Naive thymus-derived CD8-positive, alpha-beta T cell (primary cell): ENCODE measurements around the gene MINDY4. TPM values are rescaled to one million over a fixed set of nuclear protein-coding genes. Genes with fewer than 3 reads are reported as not detected.

ENCODE experiments used
- ATAC-seq, 2 donors: fragments of 150-1000 bp; cut with Tn5 transposase in 1 of 2; sonication (Bioruptor Pico), chemical (Tn5 transposase) in 1 of 2; 1 replicate in 1 of 2; 2 replicates in 1 of 2; pipeline ENCODE4 v1.10.0; 2021; ENCODE audit warnings: mild to moderate bottlenecking in 2 of 2, moderate library complexity in 2 of 2
- POLR2A ChIA-PET: fragments of 350-600 bp; sonication (Branson Sonifier 250); formaldehyde crosslinking; loops from one replicate; lab custom pipeline; 2021; ENCODE audit warnings: antibody characterized with exemption; lab: Charles Lee
- DNase-seq, 10 donors: peaks; one replicate each; pipeline versions ENCODE4 v3.0.0 to v3.0.0-alpha.2; 2020 to 2022
- H3K27ac Mint-ChIP-seq, 10 donors: one replicate each; pipeline ENCODE4 v1.8.0; 2020 to 2022; ENCODE audit warnings: mild to moderate bottlenecking in 10 of 10, mixed read lengths in 10 of 10, moderate library complexity in 4 of 10, inconsistent platforms in 1 of 10
- H3K27me3 Mint-ChIP-seq, 5 donors: one replicate each; pipeline ENCODE4 v1.8.0; 2021 to 2022; ENCODE audit warnings: mixed read lengths in 5 of 5
- H3K36me3 Mint-ChIP-seq, 3 donors: one replicate each; pipeline ENCODE4 v1.8.0; 2020 to 2022; ENCODE audit warnings: mixed read lengths in 3 of 3, mild to moderate bottlenecking in 2 of 3, inconsistent platforms in 1 of 3
- H3K4me1 Mint-ChIP-seq, 4 donors: one replicate each; pipeline ENCODE4 v1.8.0; 2021 to 2022; ENCODE audit warnings: mixed read lengths in 4 of 4
- H3K4me3 Mint-ChIP-seq, 10 donors: one replicate each; pipeline ENCODE4 v1.8.0; 2020 to 2022; ENCODE audit warnings: mild to moderate bottlenecking in 10 of 10, mixed read lengths in 10 of 10, moderate library complexity in 6 of 10, inconsistent platforms in 1 of 10
- H3K9me3 Mint-ChIP-seq, 9 donors: one replicate each; pipeline ENCODE4 v1.8.0; 2020 to 2022; ENCODE audit warnings: mixed read lengths in 9 of 9, mild to moderate bottlenecking in 3 of 9, inconsistent platforms in 1 of 9, moderate library complexity in 1 of 9
- polyA plus RNA-seq, 3 donors: library from polyadenylated mRNA; unstranded; fragments of 300-500 nt; fragmentation: Illumina TruSeq; gene quantifications; one replicate each; pipeline ENCODE4 v1.2.3, GENCODE V29; 2021
- total RNA-seq, 8 experiments: library from RNA in 2 of 8; stranded (reverse) in 2 of 8; gene quantifications; one replicate each; pipeline ENCODE4 v1.2.3 and lab custom pipeline; 2021 to 2026

MINDY4 gene
- total and polyA plus RNA-seq, 5 experiments from 2014 or later, result 0.44 to 1.5 (median 0.84) TPM

DNA sequence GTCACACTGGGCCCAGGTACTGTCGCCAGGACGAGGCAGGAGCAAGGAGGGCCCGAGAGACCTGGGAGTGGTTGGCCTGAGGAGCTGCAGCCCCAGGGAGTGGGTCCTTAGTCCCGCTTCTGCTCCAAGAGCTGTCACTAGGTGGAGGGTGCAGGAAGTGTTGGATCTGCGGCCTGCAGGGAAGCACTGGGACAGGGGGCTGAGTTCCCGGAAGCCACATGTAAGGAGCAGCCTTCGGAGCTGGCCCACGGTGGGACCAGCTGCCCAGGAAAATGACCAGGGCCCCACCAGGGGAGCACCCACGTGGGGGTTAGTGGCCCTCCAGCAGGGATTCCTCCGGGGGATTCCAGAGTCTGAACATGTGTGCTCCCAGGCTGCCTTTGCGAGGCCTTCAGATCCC is 131.2 kb downstream of the MINDY4 start:
- H3K9me3 Mint-ChIP-seq, result no peaks in the 10 kb centered on the region

DNA sequence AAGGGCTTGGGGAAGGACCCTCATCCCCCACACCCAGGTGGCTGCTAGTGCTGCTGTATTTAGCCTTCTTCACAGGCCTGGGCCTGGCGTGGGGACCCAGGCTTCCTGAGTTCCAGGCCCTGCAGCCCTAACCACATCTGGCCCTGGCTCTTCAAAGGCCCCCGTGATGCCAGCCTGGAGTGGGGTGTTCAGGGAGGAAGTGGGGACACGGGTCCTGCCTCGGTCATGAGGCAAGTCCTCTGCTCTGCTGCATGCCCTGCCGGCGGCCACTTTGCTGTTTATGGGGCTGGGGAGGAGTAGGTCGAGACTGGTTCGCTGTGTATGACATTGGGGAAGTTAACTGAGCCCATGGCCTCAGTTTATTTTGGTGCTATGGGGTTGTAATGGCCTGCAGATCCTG is 131.9 kb downstream of the MINDY4 start:
- Mint-ChIP-seq H3K36me3 (no peaks in the 10 kb centered on the region), H3K9me3 (no peaks in the 10 kb centered on the region), H3K27me3 (no peaks in the 10 kb centered on the region), H3K4me3 (no peak overlapping the region), H3K4me1 (no peaks in the 10 kb centered on the region), H3K27ac (no peak overlapping the region)
- DNase-seq, result no peak
- no peak for ATAC-seq
- POLR2A ChIA-PET, result no interaction called here

More for the DNA sequence above, 131.2 kb downstream of the MINDY4 start:
- DNase-seq (no peak), ATAC-seq (no peak)
- POLR2A ChIA-PET, result no interaction called here
- H3K27ac Mint-ChIP-seq, result no peak overlapping the region
- no peak overlapping the region for H3K4me3 Mint-ChIP-seq
- no peaks in the 10 kb centered on the region for H3K4me1 Mint-ChIP-seq
- H3K27me3 Mint-ChIP-seq, result no peaks in the 10 kb centered on the region
- no peaks in the 10 kb centered on the region for H3K36me3 Mint-ChIP-seq

DNA sequence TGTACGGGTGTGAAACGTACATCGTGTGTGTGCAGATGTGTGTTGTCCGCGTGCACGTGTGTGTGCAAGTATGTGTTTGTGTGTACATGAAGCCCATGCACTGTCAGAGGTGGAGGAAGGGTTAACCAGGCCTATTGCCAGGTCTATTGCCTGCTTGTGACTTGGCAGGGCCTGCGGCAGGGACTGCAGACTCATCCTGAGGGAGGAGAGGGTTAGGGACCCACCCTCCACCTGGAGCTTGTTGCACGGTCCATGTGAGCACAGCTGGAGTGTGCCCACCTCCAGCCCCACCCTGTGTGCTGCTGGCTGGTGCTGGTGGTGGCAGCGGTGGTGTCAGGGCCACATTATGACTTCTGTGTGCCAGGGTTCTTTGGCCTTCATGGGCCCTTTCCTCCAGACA is 133.3 kb downstream of the MINDY4 start:
- POLR2A ChIA-PET, result no interaction called here
- Mint-ChIP-seq H3K9me3 (no peaks in the 10 kb centered on the region), H3K27me3 (no peaks in the 10 kb centered on the region), H3K4me3 (no peak overlapping the region), H3K27ac (no peak overlapping the region), H3K4me1 (no peaks in the 10 kb centered on the region), H3K36me3 (no peaks in the 10 kb centered on the region)
- no peak for ATAC-seq
- no peak for DNase-seq

DNA sequence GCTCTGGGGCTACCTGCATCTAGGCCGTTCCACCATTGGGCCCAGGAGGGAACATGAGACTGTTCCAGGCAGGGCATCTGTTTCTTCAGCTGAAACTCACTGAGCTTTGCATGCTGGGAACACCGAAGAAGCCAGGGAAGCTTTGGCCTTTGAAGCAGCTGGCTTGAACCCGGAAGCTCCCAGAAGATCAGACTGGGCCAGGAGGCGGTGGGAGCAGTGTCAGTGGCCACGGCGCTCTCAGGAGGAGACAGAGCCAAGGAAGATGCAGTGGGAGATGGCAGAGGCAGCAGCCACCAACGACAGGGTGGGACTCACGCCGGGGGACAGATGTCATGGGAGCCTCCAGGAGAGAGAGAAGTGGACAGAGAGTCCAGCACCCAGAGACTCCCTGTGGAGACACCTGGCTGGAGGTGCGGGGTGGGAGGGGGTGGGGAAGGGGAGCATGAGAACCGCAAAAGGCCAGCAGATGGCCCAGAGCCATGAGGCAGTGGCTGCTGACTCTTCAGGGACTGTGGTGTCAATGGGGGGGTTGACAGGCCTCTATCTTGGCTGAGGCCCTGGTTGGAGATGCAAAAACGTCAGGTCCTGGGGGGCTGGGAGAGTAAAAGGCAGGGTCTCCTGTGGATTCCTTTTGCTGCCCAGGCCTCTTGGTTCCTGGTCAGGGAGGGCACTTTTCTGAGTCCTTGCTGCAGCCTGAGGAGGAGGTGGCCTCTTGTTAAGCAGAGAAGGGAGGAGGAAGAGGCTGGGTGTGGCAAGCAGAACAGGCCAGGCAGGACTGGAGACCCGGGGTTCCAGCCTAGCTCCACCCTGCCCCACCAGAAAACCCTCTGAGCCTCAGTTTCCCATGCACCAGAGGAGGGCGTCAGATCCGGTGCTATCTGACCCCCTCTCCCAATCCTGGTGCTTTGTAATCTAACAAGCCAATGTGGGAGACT is 134.1 kb downstream of the MINDY4 start:
- Mint-ChIP-seq H3K36me3 (no peaks in the 10 kb centered on the region), H3K27me3 (no peaks in the 10 kb centered on the region), H3K4me1 (no peaks in the 10 kb centered on the region), H3K9me3 (no peaks in the 10 kb centered on the region), H3K4me3 (no peak overlapping the region), H3K27ac (peak overlapping the region in 2 of 10 donors; percentile 46)
- ATAC-seq, result no peak
- POLR2A ChIA-PET, result no interaction called here
- no peak for DNase-seq

DNA sequence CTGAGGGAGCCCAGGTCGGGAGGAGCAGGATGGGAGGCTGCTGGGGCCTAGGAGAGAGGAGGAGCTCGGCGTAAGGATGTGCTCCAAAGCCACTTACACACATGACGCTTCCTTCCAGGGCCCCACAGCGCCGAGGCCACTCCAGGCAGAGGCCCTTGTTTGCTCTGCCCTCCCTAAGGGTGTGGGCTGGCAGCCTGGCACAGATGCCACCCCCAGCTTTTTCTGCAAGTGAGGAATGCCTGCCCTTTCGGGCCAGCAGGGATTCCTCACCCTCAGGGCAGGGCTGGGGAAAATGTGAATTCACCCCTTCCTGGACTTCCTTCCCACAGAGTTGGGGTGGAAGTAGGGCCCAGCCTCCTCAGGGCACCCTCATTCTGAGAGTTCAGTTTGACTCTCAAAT is 134.8 kb downstream of the MINDY4 start:
- ATAC-seq (no peak), DNase-seq (no peak)
- Mint-ChIP-seq H3K4me1 (peaks cover 0 to 2% (median 0%) of the 10 kb centered on the region in 4 donors), H3K27me3 (no peaks in the 10 kb centered on the region), H3K27ac (no peak overlapping the region), H3K4me3 (no peak overlapping the region), H3K9me3 (no peaks in the 10 kb centered on the region), H3K36me3 (no peaks in the 10 kb centered on the region)
- POLR2A ChIA-PET, result no interaction called here

DNA sequence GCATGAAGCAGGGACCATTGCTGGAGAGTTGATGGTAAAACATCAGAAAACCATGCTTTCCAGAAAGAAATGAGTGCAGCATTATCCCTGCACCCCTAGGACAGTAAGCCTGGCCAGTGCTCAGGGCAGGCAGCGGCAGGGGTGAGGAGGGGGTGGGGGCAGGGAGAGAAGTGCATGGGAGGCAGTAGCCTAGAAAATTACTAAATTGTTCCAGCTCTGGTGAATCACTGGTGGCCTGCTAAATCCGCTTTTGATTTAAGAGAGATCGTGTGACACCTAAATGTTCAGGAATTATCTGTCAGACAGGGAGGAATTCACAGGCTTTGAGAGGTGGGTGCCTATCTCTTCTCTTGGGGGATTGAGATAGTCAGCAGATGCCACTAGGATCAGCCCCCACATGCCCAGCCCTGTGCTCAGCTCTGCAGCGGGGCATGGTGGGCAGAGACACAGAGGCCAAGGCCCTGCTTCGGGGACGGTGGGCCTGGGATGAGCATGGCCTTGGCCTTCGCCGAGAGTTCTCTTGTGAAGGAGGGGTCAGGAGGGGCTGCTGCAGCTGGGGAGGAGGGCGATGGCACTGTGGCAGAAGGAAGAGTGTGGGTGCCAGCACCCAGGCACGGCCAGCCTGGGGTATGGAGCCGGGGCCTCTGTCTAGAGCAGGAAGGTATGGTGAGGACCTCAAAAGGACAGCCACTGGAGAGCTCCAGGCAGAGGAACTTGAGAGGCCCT is 135.5 kb downstream of the MINDY4 start:
- Mint-ChIP-seq H3K27ac (no peak overlapping the region), H3K27me3 (no peaks in the 10 kb centered on the region), H3K4me1 (peaks cover 0 to 2% (median 0%) of the 10 kb centered on the region in 4 donors), H3K4me3 (no peak overlapping the region), H3K36me3 (no peaks in the 10 kb centered on the region), H3K9me3 (no peaks in the 10 kb centered on the region)
- DNase-seq (no peak), ATAC-seq (no peak)
- POLR2A ChIA-PET, result no interaction called here

DNA sequence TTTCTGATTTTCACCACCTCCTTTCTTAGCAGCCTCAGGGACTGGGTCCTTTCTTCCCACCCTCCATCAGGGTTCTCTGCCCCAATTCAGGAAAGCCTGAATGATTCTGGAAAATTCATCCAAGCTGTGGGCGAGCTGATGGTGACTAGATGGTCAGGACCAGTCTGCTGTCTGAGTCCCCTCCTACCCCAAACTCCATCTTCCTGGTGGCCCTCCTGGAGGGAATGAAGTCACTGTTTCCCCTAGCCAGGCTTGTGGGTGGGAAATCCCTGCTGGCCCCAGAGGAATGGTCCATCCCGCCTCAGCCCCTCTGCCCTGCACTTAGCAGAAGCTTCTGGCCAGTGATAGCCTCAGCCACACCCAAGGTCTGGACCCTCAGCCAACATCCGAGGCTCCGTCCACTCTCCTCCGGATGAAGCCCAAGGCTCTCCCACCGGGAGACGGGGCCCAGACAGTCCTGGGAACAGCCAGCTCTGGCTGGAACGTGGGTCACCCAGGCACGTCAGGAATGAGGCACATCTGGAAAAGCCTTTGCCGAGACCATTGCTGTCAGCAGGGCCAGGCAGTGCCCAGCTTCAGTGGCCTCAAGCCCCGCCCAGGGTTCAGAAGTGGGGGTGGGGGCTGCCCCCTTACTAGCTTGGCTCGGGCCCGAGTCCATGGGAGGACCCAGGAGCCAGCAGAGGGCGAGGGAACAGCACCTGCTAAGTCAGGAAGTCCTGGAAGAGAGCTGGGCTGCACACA is 136.5 kb downstream of the MINDY4 start:
- Mint-ChIP-seq H3K27ac (no peak overlapping the region), H3K36me3 (no peaks in the 10 kb centered on the region), H3K9me3 (no peaks in the 10 kb centered on the region), H3K27me3 (no peaks in the 10 kb centered on the region), H3K4me1 (peaks cover 0 to 2% (median 0%) of the 10 kb centered on the region in 4 donors), H3K4me3 (no peak overlapping the region)
- POLR2A ChIA-PET, result no interaction called here
- no peak for ATAC-seq
- DNase-seq, result no peak

DNA sequence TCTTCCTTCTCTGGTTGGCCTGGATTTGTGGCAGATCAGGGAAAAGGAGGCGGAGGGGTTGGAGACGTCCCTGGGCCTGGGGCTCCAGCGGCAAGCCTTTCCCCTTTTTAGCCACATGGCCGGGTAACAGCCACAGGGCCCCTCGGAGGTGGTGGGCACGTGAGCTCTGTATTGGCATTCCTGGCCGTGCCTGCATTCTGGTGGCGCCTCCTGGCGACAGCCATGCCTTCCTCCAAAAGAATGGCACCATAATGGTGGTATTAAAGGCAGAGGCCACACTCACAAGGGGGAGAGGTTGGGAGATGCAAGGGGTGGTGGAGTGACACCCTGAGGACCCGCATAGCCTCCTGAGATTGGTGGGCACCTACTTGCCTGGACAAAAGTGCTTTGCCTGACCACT is 137.5 kb downstream of the MINDY4 start:
- peaks cover 0 to 2% (median 0%) of the 10 kb centered on the region in 4 donors for H3K4me1 Mint-ChIP-seq
- POLR2A ChIA-PET, result no interaction called here
- no peaks in the 10 kb centered on the region for H3K36me3 Mint-ChIP-seq
- H3K4me3 Mint-ChIP-seq, result no peak overlapping the region
- no peaks in the 10 kb centered on the region for H3K27me3 Mint-ChIP-seq
- ATAC-seq (no peak), DNase-seq (no peak)
- H3K27ac Mint-ChIP-seq, result no peak overlapping the region
- H3K9me3 Mint-ChIP-seq, result no peaks in the 10 kb centered on the region

DNA sequence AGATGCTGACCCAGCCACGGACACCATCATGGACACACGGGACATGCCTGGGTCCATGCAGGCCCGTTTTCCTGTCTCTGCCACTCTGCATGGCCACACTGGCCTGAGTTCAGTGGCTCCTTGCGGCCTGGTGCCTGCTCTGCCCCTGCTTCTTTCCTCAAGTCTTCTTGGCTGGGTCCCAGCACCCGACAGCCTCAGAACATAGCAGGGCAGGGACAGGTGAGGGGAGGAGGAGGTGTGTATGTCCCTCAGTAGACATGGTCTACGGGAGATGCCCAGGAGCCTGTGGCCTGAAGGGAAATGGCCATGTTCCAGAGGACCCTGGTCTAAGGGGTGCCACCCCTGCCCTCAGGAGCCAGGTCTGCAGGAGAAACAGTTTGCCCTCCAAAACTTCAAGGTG is 138.2 kb downstream of the MINDY4 start:
- H3K27ac Mint-ChIP-seq, result no peak overlapping the region
- H3K27me3 Mint-ChIP-seq, result no peaks in the 10 kb centered on the region
- POLR2A ChIA-PET, result no interaction called here
- no peak for ATAC-seq
- no peak overlapping the region for H3K4me3 Mint-ChIP-seq
- peaks cover 0 to 2% (median 0%) of the 10 kb centered on the region in 4 donors for H3K4me1 Mint-ChIP-seq
- no peaks in the 10 kb centered on the region for H3K9me3 Mint-ChIP-seq
- no peaks in the 10 kb centered on the region for H3K36me3 Mint-ChIP-seq
- DNase-seq, result no peak

DNA sequence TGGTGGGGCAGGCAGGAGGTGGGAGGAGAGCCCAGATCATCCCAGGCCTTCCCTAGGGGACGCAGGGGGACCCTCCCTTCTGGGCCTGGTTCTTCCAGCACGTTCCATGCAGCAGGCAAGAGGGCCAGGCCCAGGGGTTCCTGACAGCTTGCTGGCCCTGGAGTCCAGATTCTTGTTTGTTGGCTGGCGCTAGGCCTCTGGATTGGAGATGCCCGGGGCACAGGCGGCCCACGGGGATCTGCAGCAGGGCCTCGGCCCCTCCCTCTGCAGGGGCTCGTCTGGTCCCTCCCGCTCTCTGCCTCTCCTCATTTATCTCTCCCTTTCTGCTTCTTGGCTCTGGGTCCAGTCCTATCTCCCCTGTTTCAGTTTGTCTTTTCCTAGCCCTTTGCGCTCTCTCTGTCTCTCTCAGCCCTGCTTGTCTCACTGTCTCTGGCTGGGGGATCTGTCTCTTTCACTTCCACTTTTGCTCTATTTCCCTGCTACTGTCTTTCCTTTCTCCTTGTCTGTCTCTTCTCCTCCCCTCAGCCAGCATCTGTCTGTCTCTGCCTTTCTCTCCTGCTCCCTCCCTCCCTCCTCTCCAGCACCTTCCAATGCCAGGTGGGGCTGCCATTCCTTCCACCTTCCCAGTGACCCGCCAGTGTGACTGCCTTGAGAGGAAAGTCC is 139.3 kb downstream of the MINDY4 start:
- DNase-seq (no peak), ATAC-seq (no peak)
- Mint-ChIP-seq H3K36me3 (no peaks in the 10 kb centered on the region), H3K27ac (peak overlapping the region in 2 of 10 donors; percentile 5 to 39), H3K4me1 (peaks cover 0 to 2% (median 0%) of the 10 kb centered on the region in 4 donors), H3K27me3 (no peaks in the 10 kb centered on the region), H3K4me3 (no peak overlapping the region), H3K9me3 (no peaks in the 10 kb centered on the region)
- POLR2A ChIA-PET, result no interaction called here

DNA sequence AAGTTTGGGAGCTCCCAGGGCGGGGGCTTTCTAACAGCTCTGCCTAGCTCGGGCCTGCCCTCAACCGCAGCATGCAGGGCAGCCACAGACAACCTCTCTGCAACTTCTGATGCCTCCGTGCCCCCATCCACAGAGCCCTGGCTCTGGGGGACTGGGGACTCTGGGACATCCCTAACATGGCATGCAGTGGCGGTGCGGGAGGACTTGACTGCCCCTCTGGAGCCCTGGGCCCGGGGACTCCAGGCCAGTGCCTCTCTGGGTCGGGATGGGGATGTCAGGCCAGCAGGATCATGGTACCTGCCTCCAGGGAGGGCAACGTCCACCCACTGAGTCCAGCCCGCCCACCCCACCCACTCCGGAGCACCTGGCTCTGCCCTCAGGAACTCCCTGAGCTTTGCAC is 139.9 kb downstream of the MINDY4 start:
- peak overlapping the region in 1 of 10 donors; percentile 39 for H3K27ac Mint-ChIP-seq
- POLR2A ChIA-PET, result no interaction called here
- H3K9me3 Mint-ChIP-seq, result no peaks in the 10 kb centered on the region
- H3K36me3 Mint-ChIP-seq, result no peaks in the 10 kb centered on the region
- H3K4me3 Mint-ChIP-seq, result no peak overlapping the region
- ATAC-seq (no peak), DNase-seq (no peak)
- no peaks in the 10 kb centered on the region for H3K27me3 Mint-ChIP-seq
- H3K4me1 Mint-ChIP-seq, result peaks cover 0 to 2% (median 0%) of the 10 kb centered on the region in 4 donors

DNA sequence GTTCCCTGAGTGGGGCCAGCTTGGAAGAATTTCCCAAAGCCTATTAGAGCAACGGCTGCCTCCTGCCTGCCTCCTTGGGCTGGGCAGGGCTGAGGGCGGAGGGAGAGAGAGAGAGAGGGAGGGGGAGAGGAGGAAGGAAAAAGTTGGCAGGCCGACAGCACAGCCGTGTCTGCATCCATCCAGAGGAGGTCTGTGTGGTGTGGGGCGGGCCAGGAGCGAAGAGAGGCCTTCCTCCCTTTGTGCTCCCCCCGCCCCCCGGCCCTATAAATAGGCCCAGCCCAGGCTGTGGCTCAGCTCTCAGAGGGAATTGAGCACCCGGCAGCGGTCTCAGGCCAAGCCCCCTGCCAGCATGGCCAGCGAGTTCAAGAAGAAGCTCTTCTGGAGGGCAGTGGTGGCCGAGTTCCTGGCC is 140.3 kb downstream of the MINDY4 start, which contains the start of gene AQP1:
Gene AQP1, plus strand, starts transcription at position 293 of the 409 bp plus-strand sequence. Its CDS starts 57 bp downstream, at position 350.
- Mint-ChIP-seq H3K9me3 (no peaks in the 10 kb centered on the region), H3K36me3 (no peaks in the 10 kb centered on the region), H3K4me3 (no peak within 1 kb of the TSS), H3K27ac (peak within 1 kb of the TSS in 2 of 10 donors; percentile 5 to 39), H3K4me1 (peaks cover 0 to 2% (median 0%) of the 10 kb centered on the region in 4 donors), H3K27me3 (no peaks in the 10 kb centered on the region)
- POLR2A ChIA-PET, result no interaction called here
- ATAC-seq (no peak), DNase-seq (no peak)
